ENCODE data around the gene SBF2. TPM values are rescaled to one million over a fixed set of nuclear protein-coding genes. Genes with fewer than 3 reads are reported as not detected.
"Not testable (repeated sequence)": the region's sequence is repeated elsewhere in the genome, so short reads cannot be mapped to it uniquely, and the experiment has no call there.

Gene SBF2
- total RNA-seq, 1 experiment from 2014 or later: 31.3 TPM

DNA sequence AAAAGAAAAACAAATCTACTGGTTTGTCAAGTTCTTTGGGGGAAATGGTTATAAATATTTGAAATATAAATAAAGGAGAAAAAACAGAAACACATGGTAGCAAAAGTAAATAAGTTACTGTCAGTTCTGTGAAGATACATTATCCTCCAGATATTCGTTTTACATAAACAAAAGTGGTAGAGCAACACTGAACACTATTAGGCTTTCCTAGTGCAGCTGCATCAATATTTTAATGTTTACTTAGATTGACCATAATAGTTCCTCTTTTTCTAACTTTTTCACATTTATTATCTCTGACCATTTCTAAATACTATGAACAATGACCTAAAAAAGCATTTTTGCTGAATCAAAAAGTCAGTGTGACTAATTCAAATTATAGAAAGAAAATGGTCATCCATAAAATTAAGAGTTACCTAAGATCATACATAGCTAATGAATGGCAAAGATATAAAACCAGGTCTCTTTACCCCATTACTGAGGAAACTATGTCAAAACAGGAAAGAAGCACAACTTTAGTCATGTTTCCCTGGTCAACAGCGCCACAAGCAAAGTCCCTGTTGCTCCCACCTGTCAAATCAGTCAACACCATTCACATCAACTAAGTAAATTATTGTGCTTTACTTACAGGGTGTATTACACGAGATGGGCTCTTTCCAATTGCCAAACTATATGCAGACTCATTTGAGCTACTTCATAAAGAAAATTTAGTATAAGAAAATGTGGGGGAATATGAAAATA, 38.5 kb downstream of the SBF2 start:
- CTCF ChIA-PET: no interaction called here

DNA sequence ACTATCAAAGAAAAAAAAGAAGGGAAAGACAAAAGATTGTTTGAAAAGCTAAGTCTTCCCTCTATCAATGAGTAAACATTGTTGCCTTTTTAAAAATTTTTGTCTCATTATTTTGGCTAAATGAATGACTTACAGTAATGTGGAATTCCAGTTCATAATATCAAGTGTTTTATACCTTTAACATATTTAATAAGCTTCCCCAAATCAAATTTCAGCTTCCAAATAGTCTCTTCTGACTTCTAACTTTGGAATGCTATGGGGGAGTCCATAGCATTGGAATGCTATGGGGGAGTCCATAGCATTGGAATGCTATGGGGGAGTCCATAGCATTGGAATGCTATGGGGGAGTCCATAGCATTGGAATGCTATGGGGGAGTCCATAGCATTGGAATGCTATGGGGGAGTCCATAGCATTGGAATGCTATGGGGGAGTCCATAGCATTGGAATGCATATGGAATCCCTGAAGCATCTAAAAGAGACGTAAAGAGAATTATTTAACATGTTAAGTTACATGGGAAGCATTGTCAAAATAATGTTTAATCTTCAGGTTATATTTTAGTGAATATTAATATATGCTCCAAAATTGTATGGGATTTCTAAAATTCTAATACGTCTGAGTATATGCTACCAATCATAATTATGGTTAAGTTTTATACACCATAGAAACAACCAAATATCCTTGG, 44.4 kb downstream of the SBF2 start:
- peaks cover 26% of the 10 kb centered on the region for H3K79me2 ChIP-seq (ENCODE audit: low read length)
- H3K9me2 ChIP-seq (replicated peaks; ENCODE audit: low read length); CTCF ChIA-PET; H3K36me3 ChIP-seq (ENCODE audit: low read depth, low read length); H2AFZ ChIP-seq (ENCODE audit: low read length); H3K9ac ChIP-seq (ENCODE audit: low read length); H4K20me1 ChIP-seq (ENCODE audit: low read length); BruUV-seq (replicated peaks); H3K27me3 ChIP-seq (ENCODE audit: low read length); H3F3A ChIP-seq (ENCODE audit: low read length, unreplicated experiment); intact Hi-C loops (cut with micrococcal nuclease); H3K4me1 ChIP-seq (ENCODE audit: insufficient read depth, low read length); H3K4me3 ChIP-seq (ENCODE audit: low read length); H3K27ac ChIP-seq (ENCODE audit: low read length); ATAC-seq; H3K9me3 ChIP-seq (ENCODE audit: low read length); H3K4me2 ChIP-seq (ENCODE audit: low read length): not testable (repeated sequence)
- POLR2A ChIA-PET (ENCODE audit: unreplicated experiment): interaction anchor here (0.6 kb wide), 1 partner anchor 559 kb away, joined by 3 read pairs; the partner anchor contains the start of gene EIF4G2
- peak; percentile 29 for DNase-seq

More for the DNA sequence above, 38.5 kb downstream of the SBF2 start:
- H3K4me2 ChIP-seq (ENCODE audit: low read length): no peak overlapping the region
- ATAC-seq (no peak), DNase-seq (no peak)
- no peak overlapping the region for H2AFZ ChIP-seq (ENCODE audit: low read length)
- intact Hi-C loops (cut with micrococcal nuclease): no loop called here
- no peaks in the 10 kb centered on the region for H3K36me3 ChIP-seq (ENCODE audit: low read depth, low read length)
- H3K9me2 ChIP-seq (replicated peaks; ENCODE audit: low read length): no peaks in the 10 kb centered on the region
- H3F3A ChIP-seq (ENCODE audit: low read length, unreplicated experiment): no peaks in the 10 kb centered on the region
- peaks cover 50% of the 10 kb centered on the region for H3K79me2 ChIP-seq (ENCODE audit: low read length)
- TF ChIP-seq, protein P1, sequence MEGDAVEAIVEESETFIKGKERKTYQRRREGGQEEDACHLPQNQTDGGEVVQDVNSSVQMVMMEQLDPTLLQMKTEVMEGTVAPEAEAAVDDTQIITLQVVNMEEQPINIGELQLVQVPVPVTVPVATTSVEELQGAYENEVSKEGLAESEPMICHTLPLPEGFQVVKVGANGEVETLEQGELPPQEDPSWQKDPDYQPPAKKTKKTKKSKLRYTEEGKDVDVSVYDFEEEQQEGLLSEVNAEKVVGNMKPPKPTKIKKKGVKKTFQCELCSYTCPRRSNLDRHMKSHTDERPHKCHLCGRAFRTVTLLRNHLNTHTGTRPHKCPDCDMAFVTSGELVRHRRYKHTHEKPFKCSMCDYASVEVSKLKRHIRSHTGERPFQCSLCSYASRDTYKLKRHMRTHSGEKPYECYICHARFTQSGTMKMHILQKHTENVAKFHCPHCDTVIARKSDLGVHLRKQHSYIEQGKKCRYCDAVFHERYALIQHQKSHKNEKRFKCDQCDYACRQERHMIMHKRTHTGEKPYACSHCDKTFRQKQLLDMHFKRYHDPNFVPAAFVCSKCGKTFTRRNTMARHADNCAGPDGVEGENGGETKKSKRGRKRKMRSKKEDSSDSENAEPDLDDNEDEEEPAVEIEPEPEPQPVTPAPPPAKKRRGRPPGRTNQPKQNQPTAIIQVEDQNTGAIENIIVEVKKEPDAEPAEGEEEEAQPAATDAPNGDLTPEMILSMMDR (conservative IDR thresholded peaks at IDR 0.05; ENCODE audit: low read depth, low read length): no peak
- no peak for TF ChIP-seq EZH2 (IDR thresholded peaks at IDR 0.05; ENCODE audit: low read length, unreplicated experiment)
- no peaks in the 10 kb centered on the region for H4K20me1 ChIP-seq (ENCODE audit: low read length)
- H3K4me1 ChIP-seq (ENCODE audit: insufficient read depth, low read length): no peaks in the 10 kb centered on the region
- no peak overlapping the region for H3K27ac ChIP-seq (ENCODE audit: low read length)
- no peak overlapping the region for H3K4me3 ChIP-seq (ENCODE audit: low read length)
- BruUV-seq (replicated peaks): no TSS peak
- POLR2A ChIA-PET (ENCODE audit: unreplicated experiment): no interaction called here
- H3K27me3 ChIP-seq (ENCODE audit: low read length): no peaks in the 10 kb centered on the region
- no peak overlapping the region for H3K9ac ChIP-seq (ENCODE audit: low read length)
- no peaks in the 10 kb centered on the region for H3K9me3 ChIP-seq (ENCODE audit: low read length)

GRCh38 chr11:10247011-10247410, 47.0 kb downstream of the SBF2 start:
- Histone ChIP-seq H3K9me3 (ENCODE audit: low read length) (no peaks in the 10 kb centered on the region), H2AFZ (ENCODE audit: low read length) (no peak overlapping the region), H3F3A (ENCODE audit: low read length, unreplicated experiment) (no peaks in the 10 kb centered on the region), H3K79me2 (ENCODE audit: low read length) (peaks cover 23% of the 10 kb centered on the region), H3K4me2 (ENCODE audit: low read length) (no peak overlapping the region), H3K9me2 (replicated peaks; ENCODE audit: low read length) (no peaks in the 10 kb centered on the region), H4K20me1 (ENCODE audit: low read length) (no peaks in the 10 kb centered on the region), H3K4me1 (ENCODE audit: insufficient read depth, low read length) (no peaks in the 10 kb centered on the region), H3K36me3 (ENCODE audit: low read depth, low read length) (no peaks in the 10 kb centered on the region; the same call in 1 of the 2 replicates), H3K27me3 (ENCODE audit: low read length) (no peaks in the 10 kb centered on the region), H3K27ac (ENCODE audit: low read length) (no peak overlapping the region), H3K4me3 (ENCODE audit: low read length) (no peak overlapping the region), H3K9ac (ENCODE audit: low read length) (no peak overlapping the region)
- ChIA-PET POLR2A (ENCODE audit: unreplicated experiment) (no interaction called here), CTCF (no interaction called here)
- no peak for TF ChIP-seq EZH2phosphoT487 (IDR thresholded peaks at IDR 0.05; ENCODE audit: borderline replicate concordance, low read length)
- TF ChIP-seq, protein P1 (conservative IDR thresholded peaks at IDR 0.05; ENCODE audit: low read depth, low read length): no peak
- TF ChIP-seq EZH2 (IDR thresholded peaks at IDR 0.05; ENCODE audit: low read length, unreplicated experiment): no peak
- intact Hi-C loops (cut with micrococcal nuclease): no loop called here
- DNase-seq (no peak), ATAC-seq (no peak; the same call in 1 of the 2 replicates)
- no TSS peak for BruUV-seq (replicated peaks)
